ENCODE results near the gene ZDHHC14. TPM values are rescaled to one million over a fixed set of nuclear protein-coding genes. Genes with fewer than 3 reads are reported as not detected.
"Not testable (repeated sequence)": the region's sequence is repeated elsewhere in the genome, so short reads cannot be mapped to it uniquely, and the experiment has no call there.

ZDHHC14 gene
- total and polyA plus RNA-seq, 7 donors = 2.5 to 14.6 (median 4.3) TPM

DNA sequence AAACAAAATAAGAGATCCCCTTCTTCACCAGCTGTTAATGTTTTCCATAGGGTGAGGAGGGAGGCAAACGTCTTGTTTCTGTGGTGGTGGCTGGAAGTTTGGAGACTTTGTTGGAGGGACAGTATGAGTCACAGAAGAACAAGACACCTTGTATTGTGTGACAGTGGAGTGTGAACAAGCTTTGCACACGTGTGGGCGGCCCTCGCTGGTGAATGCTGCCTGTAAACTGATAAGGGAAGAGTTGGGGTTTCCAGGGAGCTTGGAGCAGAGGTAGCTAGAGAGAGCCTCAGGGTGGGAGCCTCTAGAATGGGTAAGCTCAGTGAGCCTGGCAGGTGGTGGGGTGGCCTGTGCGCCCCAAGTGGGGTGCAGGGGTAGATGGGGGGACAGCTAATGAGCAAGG is 78.3 kb downstream of the ZDHHC14 start:
- intact Hi-C loops (cut with DNase I) = no loop called here
- no peaks in the 10 kb centered on the region for H3K9me3 ChIP-seq
- H3K36me3 ChIP-seq (ENCODE audit: insufficient read depth in 1 of 2, low read depth in 1 of 2) = no peaks in the 10 kb centered on the region
- ATAC-seq = no peak
- 84 to 85% (median 85%) methylated on average over 5 of the region's 5 CpGs for WGBS, 3 donors
- H3K4me3 ChIP-seq = no peak overlapping the region
- TF ChIP-seq, protein P1, sequence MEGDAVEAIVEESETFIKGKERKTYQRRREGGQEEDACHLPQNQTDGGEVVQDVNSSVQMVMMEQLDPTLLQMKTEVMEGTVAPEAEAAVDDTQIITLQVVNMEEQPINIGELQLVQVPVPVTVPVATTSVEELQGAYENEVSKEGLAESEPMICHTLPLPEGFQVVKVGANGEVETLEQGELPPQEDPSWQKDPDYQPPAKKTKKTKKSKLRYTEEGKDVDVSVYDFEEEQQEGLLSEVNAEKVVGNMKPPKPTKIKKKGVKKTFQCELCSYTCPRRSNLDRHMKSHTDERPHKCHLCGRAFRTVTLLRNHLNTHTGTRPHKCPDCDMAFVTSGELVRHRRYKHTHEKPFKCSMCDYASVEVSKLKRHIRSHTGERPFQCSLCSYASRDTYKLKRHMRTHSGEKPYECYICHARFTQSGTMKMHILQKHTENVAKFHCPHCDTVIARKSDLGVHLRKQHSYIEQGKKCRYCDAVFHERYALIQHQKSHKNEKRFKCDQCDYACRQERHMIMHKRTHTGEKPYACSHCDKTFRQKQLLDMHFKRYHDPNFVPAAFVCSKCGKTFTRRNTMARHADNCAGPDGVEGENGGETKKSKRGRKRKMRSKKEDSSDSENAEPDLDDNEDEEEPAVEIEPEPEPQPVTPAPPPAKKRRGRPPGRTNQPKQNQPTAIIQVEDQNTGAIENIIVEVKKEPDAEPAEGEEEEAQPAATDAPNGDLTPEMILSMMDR (IDR thresholded peaks at IDR 0.05) = no peak
- H3K27ac ChIP-seq = no peak overlapping the region
- H3K27me3 ChIP-seq (ENCODE audit: insufficient read depth in 3 of 3, low read length in 2 of 3) = no peaks in the 10 kb centered on the region
- DNase-seq = no peak
- peaks cover 26% of the 10 kb centered on the region for H3K4me1 ChIP-seq

DNA sequence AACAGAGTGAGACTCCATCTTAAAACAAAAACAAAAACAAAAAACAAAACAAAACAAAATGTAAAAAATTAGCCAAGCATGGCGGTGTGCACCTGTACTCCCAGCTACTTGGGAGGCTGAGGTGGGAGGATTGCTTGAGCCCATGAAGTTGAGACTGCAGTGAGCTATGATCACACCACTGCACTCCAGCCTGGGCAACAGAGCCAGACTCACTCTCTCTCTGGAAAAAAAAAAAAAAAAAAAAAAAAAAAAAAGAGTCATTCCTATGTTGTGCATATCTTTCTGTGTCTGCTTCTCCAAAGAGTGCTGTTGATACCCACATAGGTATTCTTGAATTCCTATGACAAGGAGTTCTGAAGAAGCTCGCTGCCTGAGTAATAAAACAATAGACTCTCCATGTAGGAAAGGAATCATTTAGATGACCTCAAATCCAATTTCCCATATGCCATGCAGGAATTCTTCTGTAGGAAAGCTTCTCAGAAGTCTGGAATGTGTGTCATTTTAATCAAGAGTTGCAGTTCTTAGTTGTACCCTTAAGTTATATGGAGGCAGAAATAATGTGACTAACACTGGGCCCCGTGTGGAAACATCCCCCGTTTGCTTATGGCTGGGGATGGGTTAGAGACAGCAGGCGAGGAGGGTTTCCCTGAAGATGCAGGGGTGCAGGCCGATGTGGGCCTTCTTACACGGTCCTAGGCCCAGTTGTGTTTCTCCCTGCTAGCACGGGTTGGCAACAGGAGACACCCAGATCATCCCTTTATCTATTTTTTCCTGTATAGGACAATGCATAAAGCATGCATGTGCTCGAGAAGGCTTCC is 79.4 kb downstream of the ZDHHC14 start:
- intact Hi-C loops (cut with DNase I) = no loop called here
- TF ChIP-seq, protein P1 (IDR thresholded peaks at IDR 0.05) = no peak
- no peak overlapping the region for H3K27ac ChIP-seq
- no peaks in the 10 kb centered on the region for H3K36me3 ChIP-seq (ENCODE audit: insufficient read depth in 1 of 2, low read depth in 1 of 2)
- peaks cover 29% of the 10 kb centered on the region for H3K4me1 ChIP-seq
- H3K27me3 ChIP-seq (ENCODE audit: insufficient read depth in 3 of 3, low read length in 2 of 3) = no peaks in the 10 kb centered on the region
- WGBS, 3 donors = 70 to 74% (median 71%) methylated on average over 9 of the region's 9 CpGs
- ATAC-seq = peak in 2 of 4 donors; percentile 13 to 26
- H3K4me3 ChIP-seq = no peak overlapping the region
- H3K9me3 ChIP-seq = no peaks in the 10 kb centered on the region
- DNase-seq = no peak

DNA sequence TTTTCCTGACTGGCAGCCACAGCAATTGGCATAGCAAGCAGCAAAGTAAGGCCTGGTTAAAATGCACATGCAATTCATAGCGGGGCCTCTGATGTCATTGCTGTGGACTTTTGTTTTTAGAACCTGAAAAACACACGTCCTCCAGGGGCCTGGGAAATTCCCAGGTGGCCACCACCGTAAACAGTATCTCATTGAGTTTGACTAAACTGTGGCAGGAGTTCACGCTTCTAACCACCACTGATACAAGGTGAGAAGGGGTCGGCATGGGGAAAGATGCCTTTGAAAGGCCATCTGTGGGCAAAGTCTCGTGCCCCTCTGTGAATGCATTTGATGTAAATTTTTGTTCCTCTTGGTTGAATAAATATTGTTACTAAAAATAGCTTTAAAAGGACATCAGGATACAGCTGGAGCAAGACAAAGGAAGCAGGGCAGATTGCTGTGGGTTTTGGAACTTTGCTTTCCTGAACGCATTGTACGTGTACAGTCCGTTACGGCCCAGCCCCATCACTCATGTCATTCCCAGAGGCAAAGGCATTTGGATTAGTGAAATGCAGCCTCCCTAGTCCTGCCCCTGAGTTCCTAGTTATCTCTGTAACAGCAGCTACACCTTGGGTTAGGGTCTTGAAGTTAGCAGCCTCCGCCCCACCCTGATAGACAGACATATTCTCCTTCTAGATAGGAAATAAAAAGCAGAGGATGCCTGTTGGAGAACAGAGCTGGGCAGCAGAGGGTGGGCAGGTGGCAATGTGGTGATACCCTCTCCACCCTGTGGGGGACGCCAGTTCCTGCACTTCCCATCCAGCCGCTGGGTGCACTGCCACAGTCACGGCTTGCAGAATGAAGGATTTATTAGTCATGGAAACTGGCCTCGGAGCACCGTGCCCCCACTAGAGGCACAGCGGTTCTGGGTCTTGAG is 80.3 kb downstream of the ZDHHC14 start:
- Histone ChIP-seq H3K4me1 (peaks cover 29% of the 10 kb centered on the region), H3K4me3 (no peak overlapping the region), H3K36me3 (ENCODE audit: insufficient read depth in 1 of 2, low read depth in 1 of 2) (no peaks in the 10 kb centered on the region), H3K9me3 (no peaks in the 10 kb centered on the region), H3K27ac (no peak overlapping the region), H3K27me3 (ENCODE audit: insufficient read depth in 3 of 3, low read length in 2 of 3) (no peaks in the 10 kb centered on the region)
- 60 to 68% (median 66%) methylated on average over 17 of the region's 17 CpGs for WGBS, 3 donors
- TF ChIP-seq, protein P1 (IDR thresholded peaks at IDR 0.05) = no peak
- no peak for DNase-seq
- intact Hi-C loops (cut with DNase I) = no loop called here
- peak in 3 of 4 donors; percentile 46 to 66 (median 64) for ATAC-seq

DNA sequence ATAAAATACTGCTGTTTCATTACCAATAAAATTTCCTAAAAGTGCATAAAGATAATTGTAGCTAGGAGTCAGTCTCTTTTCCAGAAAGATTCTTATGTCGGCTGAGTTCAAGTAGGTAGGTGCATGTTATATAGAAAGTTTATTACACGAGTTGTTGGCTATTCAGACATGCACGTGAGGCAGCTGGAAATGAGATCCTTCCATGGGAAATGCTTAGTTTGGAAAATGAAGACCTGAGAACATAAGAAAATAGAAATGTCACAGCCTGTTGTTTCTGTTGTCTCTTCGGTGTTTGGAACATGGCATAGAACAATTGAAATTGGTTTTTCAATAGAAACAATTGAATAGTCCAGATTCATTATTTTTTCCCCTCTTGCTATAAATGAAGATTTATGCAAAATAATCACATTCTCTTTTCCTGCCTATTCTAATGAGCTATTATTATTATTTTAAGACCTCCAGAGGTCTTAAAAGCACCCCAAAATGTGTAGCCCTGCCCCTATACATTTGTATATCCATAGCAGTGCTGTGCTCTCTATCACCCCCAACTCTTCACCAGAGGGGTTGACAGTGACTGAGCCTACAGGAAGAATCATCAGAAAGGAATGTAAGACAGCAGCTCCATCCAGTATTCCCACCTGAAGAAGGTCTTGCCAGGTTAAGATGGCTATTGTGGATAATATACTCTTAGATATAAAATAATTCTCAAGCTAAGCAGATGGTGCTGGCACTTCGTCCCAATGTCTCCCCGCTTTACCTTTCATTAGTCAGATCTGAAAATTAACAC is 82.2 kb downstream of the ZDHHC14 start:
- Histone ChIP-seq H3K9me3 (no peaks in the 10 kb centered on the region), H3K27ac (no peak overlapping the region), H3K4me1 (peaks cover 29% of the 10 kb centered on the region), H3K4me3 (no peak overlapping the region), H3K36me3 (ENCODE audit: insufficient read depth in 1 of 2, low read depth in 1 of 2) (no peaks in the 10 kb centered on the region), H3K27me3 (ENCODE audit: insufficient read depth in 3 of 3, low read length in 2 of 3) (no peaks in the 10 kb centered on the region)
- no peak for ATAC-seq
- TF ChIP-seq, protein P1 (IDR thresholded peaks at IDR 0.05) = no peak
- DNase-seq = no peak
- intact Hi-C loops (cut with DNase I) = no loop called here
- WGBS, 3 donors = 76 to 83% (median 80%) methylated on average over 6 of the region's 6 CpGs

DNA sequence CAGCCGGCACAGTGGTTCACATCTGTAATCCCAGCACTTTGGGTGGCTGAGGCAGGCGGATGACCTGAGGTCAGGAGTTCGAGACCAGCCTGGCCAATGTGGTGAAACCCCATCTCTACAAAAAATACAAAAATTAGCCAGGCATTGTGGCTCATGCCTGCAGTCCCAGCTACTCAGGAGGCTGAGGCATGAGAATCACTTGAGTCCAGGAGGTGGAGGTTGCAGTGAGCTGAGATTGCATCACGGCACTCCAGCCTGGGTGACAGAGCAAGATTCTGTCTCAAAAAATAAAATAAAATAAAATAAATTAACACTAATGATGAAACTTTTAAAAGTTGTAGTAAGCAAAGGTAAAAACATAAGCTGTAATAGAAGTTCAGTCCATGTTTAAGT is 82.7 kb downstream of the ZDHHC14 start:
- H3K9me3 ChIP-seq; H3K27ac ChIP-seq; DNase-seq; ATAC-seq; H3K4me3 ChIP-seq; H3K27me3 ChIP-seq (ENCODE audit: insufficient read depth in 3 of 3, low read length in 2 of 3); H3K36me3 ChIP-seq (ENCODE audit: insufficient read depth in 1 of 2, low read depth in 1 of 2); intact Hi-C loops (cut with DNase I): not testable (repeated sequence)
- H3K4me1 ChIP-seq = peaks cover 29% of the 10 kb centered on the region
- 91 to 98% (median 96%) methylated on average over 4 of the region's 4 CpGs for WGBS, 3 donors
